ENCODE data around the gene NSD2. TPM values are rescaled to one million over a fixed set of nuclear protein-coding genes. Genes with fewer than 3 reads are reported as not detected.

The NSD2 gene
- total RNA-seq, 1 experiment from 2014 or later, result 136 TPM

- no peak overlapping the region for H3K4ac ChIP-seq (ENCODE audit: low read depth, low read length)
- no peak for DNase-seq
- no peak overlapping the region for H3K23ac ChIP-seq (ENCODE audit: insufficient read length, low read depth, low read length)
- H3K18ac ChIP-seq (ENCODE audit: insufficient read length, low read depth, low read length), result no peak overlapping the region
- H4K5ac ChIP-seq (ENCODE audit: insufficient read length, low read depth, low read length), result no peak overlapping the region
- H3K4me2 ChIP-seq (ENCODE audit: insufficient read depth, insufficient read length, low read length), result no peak overlapping the region
- no peak overlapping the region for H2BK15ac ChIP-seq (ENCODE audit: low read depth, low read length)
- H2BK120ac ChIP-seq (ENCODE audit: low read depth, low read length, poor library complexity, severe bottlenecking), result no peak overlapping the region
- no peaks in the 10 kb centered on the region for H3K79me2 ChIP-seq (ENCODE audit: insufficient read depth, low read length)
- Mint-ChIP-seq H3K27ac (peak overlapping the region in 1 of 3 experiments; percentile 35; a peak in 1 of 7 replicates), H3K4me3 (no peak overlapping the region), H3K27me3 (ENCODE audit: low read depth) (no peaks in the 10 kb centered on the region; the same call in 1 of the 2 replicates), H3K36me3 (ENCODE audit: insufficient read depth in 1 of 3, low read depth in 3 of 3) (peaks cover 25 to 72% (median 64%) of the 10 kb centered on the region in 3 experiments; a peak in 6 of 7 replicates), H3K9me3 (no peaks in the 10 kb centered on the region), H3K4me1 (no peaks in the 10 kb centered on the region)
- no peak overlapping the region for H4K91ac ChIP-seq (ENCODE audit: insufficient read length, low read depth, low read length)
- H2BK20ac ChIP-seq (ENCODE audit: low read depth, low read length, poor library complexity, severe bottlenecking), result no peak overlapping the region
- no peak overlapping the region for H3T11ph ChIP-seq (ENCODE audit: low read length)
- no peaks in the 10 kb centered on the region for H3K4me1 ChIP-seq (ENCODE audit: insufficient read depth, low read length)
- no peaks in the 10 kb centered on the region for H3K23me2 ChIP-seq (ENCODE audit: insufficient read length, low read depth, low read length, poor library complexity, severe bottlenecking)
- no peak overlapping the region for H2AFZ ChIP-seq (ENCODE audit: low read length)
- H3K56ac ChIP-seq (ENCODE audit: insufficient read length, low read depth, low read length), result no peak overlapping the region
- no peak overlapping the region for H3K9ac ChIP-seq (ENCODE audit: extremely low read depth, insufficient read length, low read length)
- no peak overlapping the region for H3K27ac ChIP-seq (ENCODE audit: insufficient read length, low read depth, low read length)
- no peak for TF ChIP-seq CTCF (conservative IDR thresholded peaks at IDR 0.05)
- H3K14ac ChIP-seq (ENCODE audit: insufficient read depth, low read length), result no peak overlapping the region
- WGBS (ENCODE audit: extremely low coverage, insufficient read length, low lambda C conversion rate), result no CpG with 5 or more reads among the region's 37 CpGs
- H2BK12ac ChIP-seq (ENCODE audit: insufficient read length, low read depth, low read length), result no peak overlapping the region
- no peak overlapping the region for H2AK5ac ChIP-seq (ENCODE audit: insufficient read length, low read length)
- no peak overlapping the region for H4K8ac ChIP-seq (replicated peaks; ENCODE audit: insufficient read length, low read depth, low read length)
- H3K9me3 ChIP-seq (ENCODE audit: control insufficient read depth, low read depth, low read length), result no peaks in the 10 kb centered on the region
- no peak overlapping the region for H2BK5ac ChIP-seq (ENCODE audit: insufficient read length, low read length)
- no peaks in the 10 kb centered on the region for H3K27me3 ChIP-seq (ENCODE audit: insufficient read depth, low read length)
- H4K20me1 ChIP-seq (ENCODE audit: control insufficient read depth, insufficient read depth, insufficient read length), result no peaks in the 10 kb centered on the region
- H3K79me1 ChIP-seq (ENCODE audit: insufficient read depth, low read depth, low read length, poor library complexity, severe bottlenecking), result no peaks in the 10 kb centered on the region
Observed at GRCh38 chr4:1822568-1823544, 48.3 kb upstream of the NSD2 start.

All from H9 (cell line).